Psoas muscle (tissue), 8 donors: ENCODE data around the gene CNBD2. TPM values are rescaled to one million over a fixed set of nuclear protein-coding genes. Genes with fewer than 3 reads are reported as not detected.
"Not testable (repeated sequence)": the region's sequence is repeated elsewhere in the genome, so short reads cannot be mapped to it uniquely, and the experiment has no call there.

Experiments used
- ATAC-seq, 4 donors: fragments of 200-7000 bp; cut with Tn5 transposase; one replicate each; pipeline ENCODE4 v1.9.1; 2020; ENCODE audit warnings: moderate library complexity in 3 of 4, mild to moderate bottlenecking in 2 of 4
- DNase-seq, 2 donors: peaks; one replicate each; pipeline ENCODE4 v3.0.0-alpha.2; 2020
- H3K27ac ChIP-seq: fragments of 200-600 bp; one replicate; pipeline ENCODE4 v1.8.0; 2022
- H3K27me3 ChIP-seq, 3 donors: fragments of 200-600 bp in 1 of 3; one replicate each; pipeline versions ENCODE4 v1.6.1 to v1.8.0; 2013 to 2022; ENCODE audit warnings: low read length in 2 of 3, mild to moderate bottlenecking in 2 of 3, moderate library complexity in 1 of 3; ENCODE audit not compliant: insufficient read depth in 3 of 3
- H3K36me3 ChIP-seq, 2 donors: fragments of 200-600 bp in 1 of 2; one replicate each; pipeline versions ENCODE4 v1.6.1 to v1.8.0; 2013 to 2022; ENCODE audit warnings: low read depth in 1 of 2, mild to moderate bottlenecking in 1 of 2, moderate library complexity in 1 of 2; ENCODE audit not compliant: insufficient read depth in 1 of 2
- H3K4me1 ChIP-seq: fragments of 200-600 bp; one replicate; pipeline ENCODE4 v1.8.0; 2022
- H3K4me3 ChIP-seq: fragments of 200-600 bp; one replicate; pipeline ENCODE4 v1.8.0; 2022; ENCODE audit warnings: mild to moderate bottlenecking
- H3K9me3 ChIP-seq: fragments of 200-600 bp; one replicate; pipeline ENCODE4 v1.8.0; 2022
- CTCF ChIP-seq: fragments of 200-600 bp; IDR thresholded peaks from one replicate; pipeline ENCODE4 v1.8.0; 2022; ENCODE audit warnings: antibody characterized with exemption
- WGBS, 3 donors: extraction: QIAGEN DNeasy Blood & Tissue Kit; methylation state at CpG; one replicate each; pipeline versions ENCODE4 v1.1.6 to v1.1.7; 2013; 5-methylcytosine and 5-hydroxymethylcytosine counted together
- intact Hi-C, 2 donors: fragments of 100-400 bp; cut with DNase I; formaldehyde crosslinking; loops; one replicate each; pipeline versions ENCODE4 v1.11.0 to v1.14.2; 2022
- polyA plus RNA-seq, 3 donors: library from polyadenylated mRNA; stranded (reverse); fragments of 200-250 nt; gene quantifications; one replicate each; pipeline ENCODE4 v1.2.3, GENCODE V29; 2013
- total RNA-seq, 4 donors: library from RNA; stranded (reverse); fragmentation: NEBNext Ultra II Directional in 2 of 4; extraction: Animal tissue kit (Norgen Biotek cat#: 25700) in 2 of 4; gene quantifications; one replicate each; pipeline versions ENCODE4 v1.2.1 to v1.2.4, GENCODE V29; 2021 to 2023
- donor health status: healthy with polysubstance abuse.
- donor health status: DM: no; HTN: no; CAD: no; lungs with moderate emphysema.
- donor health status: Bipolar disorder and iron deficiency.
- donor health status: healthy.
- donor health status: DM: yes; HTN: yes; CAD: no.
- donor health status: DM: no; HTN: no; CAD: no.
- donor health status: DM: no; HTN: no; CAD: no.
- donor health status: DM: yes; HTN: yes; CAD: no.

Gene CNBD2
- total and polyA plus RNA-seq, 7 donors, result 7.9 to 21.4 (median 14.0) TPM

GRCh38 chr20:36071848-36072247 is 103.5 kb downstream of the CNBD2 start:
- WGBS, 3 donors, result 77 to 85% (median 78%) methylated on average over 2 of the region's 2 CpGs
- Histone ChIP-seq H3K27ac (no peak overlapping the region), H3K27me3 (no peaks in the 10 kb centered on the region), H3K4me1 (no peaks in the 10 kb centered on the region), H3K9me3 (no peaks in the 10 kb centered on the region), H3K4me3 (no peak overlapping the region), H3K36me3 (no peaks in the 10 kb centered on the region)
- intact Hi-C loops, result no loop called here
- DNase-seq, result no peak
- no peak for TF ChIP-seq CTCF
- no peak for ATAC-seq

GRCh38 chr20:36074983-36075382 is 106.6 kb downstream of the CNBD2 start:
- DNase-seq, result no peak
- no peak for TF ChIP-seq CTCF
- Histone ChIP-seq H3K4me3 (no peak overlapping the region), H3K36me3 (no peaks in the 10 kb centered on the region), H3K27ac (no peak overlapping the region), H3K4me1 (no peaks in the 10 kb centered on the region), H3K27me3 (no peaks in the 10 kb centered on the region), H3K9me3 (no peaks in the 10 kb centered on the region)
- ATAC-seq, result no peak
- WGBS, 3 donors, result 18 to 24% (median 19%) methylated on average over 2 of the region's 2 CpGs
- intact Hi-C loops, result no loop called here

GRCh38 chr20:36077762-36078161 is 109.4 kb downstream of the CNBD2 start:
- H3K27ac ChIP-seq, H3K4me1 ChIP-seq, ATAC-seq, DNase-seq, intact Hi-C loops, H3K36me3 ChIP-seq, H3K27me3 ChIP-seq, H3K4me3 ChIP-seq, H3K9me3 ChIP-seq: not testable (repeated sequence)
- WGBS, 3 donors, result 50 to 59% (median 58%) methylated on average over 5 of the region's 5 CpGs

GRCh38 chr20:36079486-36079885 is 111.1 kb downstream of the CNBD2 start:
- TF ChIP-seq CTCF, result no peak
- 91 to 93% (median 92%) methylated on average over 6 of the region's 6 CpGs for whole genome bisulfite sequencing, 3 donors
- no peak overlapping the region for H3K4me3 ChIP-seq
- ATAC-seq, result no peak
- no peaks in the 10 kb centered on the region for H3K27me3 ChIP-seq
- no peaks in the 10 kb centered on the region for H3K9me3 ChIP-seq
- H3K4me1 ChIP-seq, result no peaks in the 10 kb centered on the region
- H3K36me3 ChIP-seq, result no peaks in the 10 kb centered on the region
- intact Hi-C loops, result no loop called here
- no peak for DNase-seq
- H3K27ac ChIP-seq, result no peak overlapping the region

- DNase-seq, H3K27me3 ChIP-seq, intact Hi-C loops, H3K4me1 ChIP-seq, ATAC-seq, H3K9me3 ChIP-seq, H3K27ac ChIP-seq, H3K4me3 ChIP-seq, H3K36me3 ChIP-seq: not testable (repeated sequence)
- WGBS, 3 donors, result 74 to 77% (median 75%) methylated on average over 6 of the region's 6 CpGs
These were observed 111.6 kb downstream of the CNBD2 start for GRCh38 chr20:36079984-36080383.

Other genes starting within 250 kb of the CNBD2 start
- 100 to 1,000 TPM in 3 of 4 donors, 10 to 100 TPM in 1; 93.0 to 171 (median 139) TPM for gene RBM39, start 226.3 kb upstream of the CNBD2 start, total RNA-seq
- gene RBM39, start 226.3 kb upstream of the CNBD2 start, polyA plus RNA-seq, result 100 to 1,000 TPM; 115 to 151 (median 123) TPM
- 10 to 100 TPM; 57.7 to 97.9 (median 68.4) TPM for gene PHF20, start 196.6 kb upstream of the CNBD2 start, total RNA-seq
- 10 to 100 TPM; 32.1 to 95.7 (median 58.6) TPM for gene PHF20, start 196.6 kb upstream of the CNBD2 start, polyA plus RNA-seq
- 10 to 100 TPM; 37.4 to 70.2 (median 55.1) TPM for gene SCAND1, start 14.1 kb upstream of the CNBD2 start, total RNA-seq
- 10 to 100 TPM; 78.6 to 90.7 (median 82.8) TPM for gene SCAND1, start 14.1 kb upstream of the CNBD2 start, polyA plus RNA-seq
- gene EPB41L1, start 186.2 kb downstream of the CNBD2 start, total RNA-seq, result 10 to 100 TPM in 2 of 4 donors, 1 to 10 TPM in 2; 9.1 to 24.1 (median 9.9) TPM
- 1 to 10 TPM; 4.2 to 4.9 (median 4.2) TPM for gene EPB41L1, start 186.2 kb downstream of the CNBD2 start, polyA plus RNA-seq